ENCODE results near the gene RNF157. TPM values are rescaled to one million over a fixed set of nuclear protein-coding genes. Genes with fewer than 3 reads are reported as not detected.

Gene RNF157
- total and polyA plus RNA-seq, 2 of the 4 experiments (the other 2 are of a cell fraction), result 0.54 to 1.3 TPM

- no TSS peak for BruUV-seq (replicated peaks)
- H3K79me1 ChIP-seq (ENCODE audit: low read depth in 1 of 2, low read length in 2 of 2), result no peaks in the 10 kb centered on the region
- dilution Hi-C loops (cut with HindIII; ENCODE audit: low sequenced_read_pairs, unreplicated experiment) (no loop called here), intact Hi-C loops (cut with micrococcal nuclease) (no loop called here), in situ Hi-C loops (cut with MboI; ENCODE audit: low sequenced_read_pairs) (no loop called here)
- no peak overlapping the region for H4K5ac ChIP-seq (ENCODE audit: low read depth, low read length)
- CTCF ChIA-PET, result interaction anchor here (1.2 kb wide), 1 partner anchor 29 kb away, joined by 3 read pairs; no protein-coding TSS in a partner anchor
- H3K18ac ChIP-seq (ENCODE audit: low read depth, low read length), result no peak overlapping the region
- no peaks in the 10 kb centered on the region for H3K4me1 ChIP-seq (ENCODE audit: control insufficient read depth, insufficient read depth, low read length)
- no peak overlapping the region for H3K56ac ChIP-seq (ENCODE audit: extremely low read depth, insufficient read depth, low read length)
- no peak overlapping the region for H3K14ac ChIP-seq (replicated peaks; ENCODE audit: low read depth, low read length)
- POLR2A ChIA-PET (ENCODE audit: unreplicated experiment), result no interaction called here
- no peak overlapping the region for H3K27ac ChIP-seq (ENCODE audit: insufficient read depth, low read length)
- H3K4me3 ChIP-seq (ENCODE audit: insufficient read depth, low read depth, low read length), result no peak overlapping the region
- no peak overlapping the region for H3K9ac ChIP-seq (ENCODE audit: low read depth, low read length)
- H4K91ac ChIP-seq (ENCODE audit: insufficient read depth, low read depth, low read length), result no peak overlapping the region
- DNase-seq, result no peak
- WGBS, 2 experiments (ENCODE audit: extremely low coverage in 2 of 2, insufficient read length in 1 of 2), result 0% methylated on average over 1 of the region's 21 CpGs; no CpG with 5 or more reads in 1 of the 2 experiments
- no peak overlapping the region for H3K4ac ChIP-seq (ENCODE audit: low read depth, low read length)
- H2BK15ac ChIP-seq (ENCODE audit: low read depth, low read length), result no peak overlapping the region
- TF ChIP-seq RAD21 (IDR thresholded peaks at IDR 0.05; ENCODE audit: low read length), result no peak
- no peak for TF ChIP-seq MAZ (IDR thresholded peaks at IDR 0.05; ENCODE audit: borderline replicate concordance, low read depth, low read length)
- TF ChIP-seq CHD1 (IDR thresholded peaks at IDR 0.05; ENCODE audit: low read depth, low read length), result no peak
- no peak for TF ChIP-seq MXI1 (IDR thresholded peaks at IDR 0.05; ENCODE audit: borderline replicate concordance, low read depth, low read length)
- TF ChIP-seq USF2 (IDR thresholded peaks at IDR 0.05; ENCODE audit: low read depth, low read length), result no peak
- no peak for TF ChIP-seq RFX5 (IDR thresholded peaks at IDR 0.05; ENCODE audit: low read depth, low read length)
- no peak for TF ChIP-seq FOS (IDR thresholded peaks at IDR 0.05; ENCODE audit: low read depth, low read length)
- TF ChIP-seq CTCF (conservative IDR thresholded peaks at IDR 0.05; ENCODE audit: low read depth, low read length), result no peak
- no peak for TF ChIP-seq ELK1 (IDR thresholded peaks at IDR 0.05; ENCODE audit: borderline replicate concordance, low read depth, low read length)
- TF ChIP-seq NFE2L2 (IDR thresholded peaks at IDR 0.05; ENCODE audit: low read depth, low read length), result no peak
- no peak for TF ChIP-seq MAFK (IDR thresholded peaks at IDR 0.05; ENCODE audit: low read depth, low read length)
- TF ChIP-seq POLR2A (IDR thresholded peaks at IDR 0.05; ENCODE audit: low read depth, low read length), result no peak
- TF ChIP-seq BHLHE40 (IDR thresholded peaks at IDR 0.05; ENCODE audit: low read depth, low read length), result no peak
- TF ChIP-seq CEBPB (IDR thresholded peaks at IDR 0.05; ENCODE audit: low read depth, low read length), result no peak
- no peak overlapping the region for H2AK9ac ChIP-seq (replicated peaks; ENCODE audit: low read depth, low read length, poor library complexity)
- H2BK20ac ChIP-seq (ENCODE audit: low read depth, low read length), result no peak overlapping the region
- H3K27me3 ChIP-seq (ENCODE audit: control insufficient read depth, insufficient read depth, low read length), result peaks cover 67% of the 10 kb centered on the region
- no peak overlapping the region for H2BK5ac ChIP-seq (ENCODE audit: low read depth, low read length, poor library complexity, severe bottlenecking)
- H3K23ac ChIP-seq (ENCODE audit: low read depth, low read length), result no peak overlapping the region
- no peaks in the 10 kb centered on the region for H3K9me3 ChIP-seq (ENCODE audit: control insufficient read depth, insufficient read depth, low read length)
- no peak overlapping the region for H3K4me2 ChIP-seq (ENCODE audit: low read depth, low read length)
- no peak overlapping the region for H2AK5ac ChIP-seq (ENCODE audit: low read depth, low read length)
- no peaks in the 10 kb centered on the region for H4K20me1 ChIP-seq (ENCODE audit: insufficient read depth, low read length)
- peak overlapping the region; percentile 49 for H2AFZ ChIP-seq (replicated peaks; ENCODE audit: low read length, poor library complexity)
- no peak for ATAC-seq (ENCODE audit: low read depth)
- H3K9me1 ChIP-seq (ENCODE audit: insufficient read depth, low read length), result no peaks in the 10 kb centered on the region
- no peak overlapping the region for H4K8ac ChIP-seq (ENCODE audit: low read depth in 2 of 2, low read length in 2 of 2)
- no peaks in the 10 kb centered on the region for H3K36me3 ChIP-seq (ENCODE audit: control insufficient read depth, insufficient read depth, low read length)
- no peak overlapping the region for H2BK120ac ChIP-seq (ENCODE audit: low read depth, low read length)
Observed at GRCh38 chr17:76132574-76133338, 107.5 kb downstream of the RNF157 start.

All from IMR-90 (cell line).